NCI-H1092 treated with DMSO at 0.1 percent for 48 hours (cell line): ENCODE results near the gene METTL27.
"Not testable (repeated sequence)": the region's sequence is repeated elsewhere in the genome, so short reads cannot be mapped to it uniquely, and the experiment has no call there.

Source experiments
- DNase-seq: peaks from one replicate; lab custom pipeline; 2025; lab: John Stamatoyannopoulos, UW

The METTL27 gene

GRCh38 chr7:73839290-73839689 is 3.0 kb downstream of the METTL27 start:
- no peak for DNase-seq

GRCh38 chr7:73838642-73839041 is 3.7 kb downstream of the METTL27 start:
- no peak for DNase-seq

GRCh38 chr7:73837167-73837566 is 5.1 kb downstream of the METTL27 start:
- not testable (repeated sequence) for DNase-seq

GRCh38 chr7:73834626-73835191 is 7.6 kb downstream of the METTL27 start:
- no peak for DNase-seq

- DNase-seq, result no peak
Measured at GRCh38 chr7:73833251-73833919, 8.9 kb downstream of the METTL27 start.

GRCh38 chr7:73832806-73833205 is 9.5 kb downstream of the METTL27 start:
- no peak for DNase-seq

- DNase-seq, result peak; percentile 53
Measured at GRCh38 chr7:73831834-73832651, 10.3 kb downstream of the METTL27 start.

- peak; percentile 55 for DNase-seq
Measured at GRCh38 chr7:73831584-73831833, 10.8 kb downstream of the METTL27 start.

GRCh38 chr7:73830681-73831583 is 11.4 kb downstream of the METTL27 start, which contains the start of gene CLDN4:
TSS of gene CLDN4 (plus strand) at chr7:73830996. CDS start at chr7:73831202, 206 bp downstream.
- DNase-seq, result peak; percentile 75

- DNase-seq, result peak; percentile 52
Measured at GRCh38 chr7:73829921-73830680, 12.2 kb downstream of the METTL27 start.

- no peak for DNase-seq
Measured at GRCh38 chr7:73829505-73829904, 12.8 kb downstream of the METTL27 start.

- no peak for DNase-seq
Measured at GRCh38 chr7:73828972-73829371, 13.3 kb downstream of the METTL27 start.

- DNase-seq, result peak; percentile 99
Measured at GRCh38 chr7:73828107-73828803, 14.1 kb downstream of the METTL27 start.

- DNase-seq, result peak; percentile 99
Measured at GRCh38 chr7:73827567-73828106, 14.7 kb downstream of the METTL27 start.

- DNase-seq, result no peak
Measured at GRCh38 chr7:73824986-73825385, 17.3 kb downstream of the METTL27 start.

GRCh38 chr7:73823873-73824592 is 18.3 kb downstream of the METTL27 start:
- no peak for DNase-seq

- DNase-seq, result no peak
Measured at GRCh38 chr7:73823257-73823656, 19.1 kb downstream of the METTL27 start.

GRCh38 chr7:73822319-73823173 is 19.8 kb downstream of the METTL27 start:
- DNase-seq, result no peak
